ENCODE results near the gene NPY.

DNA sequence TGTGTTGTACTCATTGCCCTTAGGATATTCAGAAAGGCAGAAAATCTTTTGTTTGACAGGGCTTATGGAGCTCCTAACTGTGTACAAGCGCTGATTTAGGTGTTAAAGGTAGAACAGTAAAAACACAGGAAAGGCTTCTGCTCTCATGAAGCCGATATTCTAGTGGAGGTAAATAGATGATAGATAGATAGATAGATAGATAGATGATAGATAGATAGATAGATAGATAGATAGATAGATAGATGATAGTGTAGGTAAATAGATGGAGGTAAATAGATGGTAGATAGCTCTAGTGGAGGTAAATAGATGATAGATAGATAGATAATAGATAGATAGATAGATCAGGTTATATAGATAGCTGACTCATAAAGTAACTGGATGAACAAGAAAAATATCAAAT, 39.4 kb upstream of the NPY start:
- TF ChIP-seq, protein P1, sequence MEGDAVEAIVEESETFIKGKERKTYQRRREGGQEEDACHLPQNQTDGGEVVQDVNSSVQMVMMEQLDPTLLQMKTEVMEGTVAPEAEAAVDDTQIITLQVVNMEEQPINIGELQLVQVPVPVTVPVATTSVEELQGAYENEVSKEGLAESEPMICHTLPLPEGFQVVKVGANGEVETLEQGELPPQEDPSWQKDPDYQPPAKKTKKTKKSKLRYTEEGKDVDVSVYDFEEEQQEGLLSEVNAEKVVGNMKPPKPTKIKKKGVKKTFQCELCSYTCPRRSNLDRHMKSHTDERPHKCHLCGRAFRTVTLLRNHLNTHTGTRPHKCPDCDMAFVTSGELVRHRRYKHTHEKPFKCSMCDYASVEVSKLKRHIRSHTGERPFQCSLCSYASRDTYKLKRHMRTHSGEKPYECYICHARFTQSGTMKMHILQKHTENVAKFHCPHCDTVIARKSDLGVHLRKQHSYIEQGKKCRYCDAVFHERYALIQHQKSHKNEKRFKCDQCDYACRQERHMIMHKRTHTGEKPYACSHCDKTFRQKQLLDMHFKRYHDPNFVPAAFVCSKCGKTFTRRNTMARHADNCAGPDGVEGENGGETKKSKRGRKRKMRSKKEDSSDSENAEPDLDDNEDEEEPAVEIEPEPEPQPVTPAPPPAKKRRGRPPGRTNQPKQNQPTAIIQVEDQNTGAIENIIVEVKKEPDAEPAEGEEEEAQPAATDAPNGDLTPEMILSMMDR (IDR thresholded peaks at IDR 0.05) = no peak
- TF ChIP-seq POLR2A (IDR thresholded peaks at IDR 0.05) = no peak
